ENCODE measurements around the gene OR8A1.
"Not testable (repeated sequence)": the region's sequence is repeated elsewhere in the genome, so short reads cannot be mapped to it uniquely, and the experiment has no call there.

The OR8A1 gene

GRCh38 chr11:124595302-124595701, 25.5 kb downstream of the OR8A1 start:
- no peak for DNase-seq (ENCODE audit: low read depth)

GRCh38 chr11:124597626-124598025, 27.8 kb downstream of the OR8A1 start:
- no peak for DNase-seq (ENCODE audit: low read depth)

GRCh38 chr11:124600621-124601320, 31.0 kb downstream of the OR8A1 start:
- DNase-seq (ENCODE audit: low read depth): no peak

GRCh38 chr11:124602193-124602592, 32.4 kb downstream of the OR8A1 start:
- DNase-seq (ENCODE audit: low read depth): no peak

- not testable (repeated sequence) for DNase-seq (ENCODE audit: low read depth)
Measured at GRCh38 chr11:124602723-124603122, 32.9 kb downstream of the OR8A1 start.

- DNase-seq (ENCODE audit: low read depth): no peak
Measured at GRCh38 chr11:124605719-124606118, 35.9 kb downstream of the OR8A1 start.

GRCh38 chr11:124608147-124608546, 38.4 kb downstream of the OR8A1 start:
- no peak for DNase-seq (ENCODE audit: low read depth)

GRCh38 chr11:124610295-124610694, 40.5 kb downstream of the OR8A1 start:
- DNase-seq (ENCODE audit: low read depth): no peak

- no peak for DNase-seq (ENCODE audit: low read depth)
Measured at GRCh38 chr11:124611064-124611463, 41.3 kb downstream of the OR8A1 start, which contains the start of gene PANX3. PANX3 (plus strand) TSS chr11:124611428; CDS start chr11:124611557, 129 bp downstream.

GRCh38 chr11:124612045-124612444, 42.2 kb downstream of the OR8A1 start:
- no peak for DNase-seq (ENCODE audit: low read depth)

- DNase-seq (ENCODE audit: low read depth): no peak
Measured at GRCh38 chr11:124612567-124613246, 42.9 kb downstream of the OR8A1 start.

GRCh38 chr11:124618863-124619262, 49.1 kb downstream of the OR8A1 start:
- DNase-seq (ENCODE audit: low read depth): no peak
